HG03469 (cell line): ENCODE data around the gene UTP3.
A peak's percentile ranks its signal among the peaks of the same experiment; 100 is the strongest.
"Not testable (repeated sequence)": the region's sequence is repeated elsewhere in the genome, so short reads cannot be mapped to it uniquely, and the experiment has no call there.

Experiments
- ATAC-seq: cut with Tn5 transposase; IDR thresholded peaks from one replicate; pipeline ENCODE4 v1.9.1; 2021; ENCODE audit warnings: mild to moderate bottlenecking, moderate library complexity, moderate number of reproducible peaks; ENCODE audit not compliant: unreplicated experiment

UTP3 gene

GRCh38 chr4:70682142-70682541 lies 6.2 kb upstream of the UTP3 start:
- ATAC-seq = not testable (repeated sequence)

DNA sequence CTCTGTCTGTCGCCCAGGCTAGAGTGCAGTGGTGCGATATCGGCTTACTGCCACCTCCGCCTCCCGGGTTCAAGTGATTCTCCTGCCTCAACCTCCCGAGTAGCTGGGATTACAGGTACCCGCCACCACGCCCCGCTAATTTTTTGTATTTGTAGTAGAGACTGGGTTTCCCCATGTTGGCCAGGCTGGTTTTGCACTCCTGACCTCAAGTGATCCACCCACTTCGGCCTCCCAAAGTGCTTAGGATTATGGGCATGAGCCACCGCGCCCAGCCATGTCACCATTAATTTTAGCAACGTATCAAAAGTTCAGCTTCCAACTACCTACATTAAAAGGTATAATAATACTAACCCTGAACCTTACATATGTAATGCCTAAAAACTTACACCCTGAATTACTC lies 940 bp upstream of the UTP3 start:
- no peak for ATAC-seq

- ATAC-seq = no peak
Measured at GRCh38 chr4:70688795-70689231, 481 bp downstream of the UTP3 start.

DNA sequence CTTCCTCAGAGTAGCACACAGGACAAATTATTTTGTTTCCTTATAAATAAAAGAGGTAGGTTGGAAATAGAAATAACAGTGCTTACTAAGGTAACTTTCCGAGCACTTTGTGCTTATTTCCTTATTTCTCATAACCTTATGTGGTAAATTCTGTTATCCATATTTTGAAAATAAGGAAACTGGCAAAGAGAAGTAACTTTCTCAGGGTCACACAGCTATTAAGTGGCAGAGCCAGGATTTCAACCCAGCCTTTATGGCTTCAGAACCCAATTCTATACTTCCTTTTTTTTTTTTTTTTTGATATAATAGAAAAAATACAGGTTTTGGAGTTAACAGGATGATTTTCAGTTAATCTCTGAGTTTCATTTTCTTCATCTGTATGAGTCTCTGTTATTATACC lies 3.3 kb downstream of the UTP3 start:
- no peak for ATAC-seq

DNA sequence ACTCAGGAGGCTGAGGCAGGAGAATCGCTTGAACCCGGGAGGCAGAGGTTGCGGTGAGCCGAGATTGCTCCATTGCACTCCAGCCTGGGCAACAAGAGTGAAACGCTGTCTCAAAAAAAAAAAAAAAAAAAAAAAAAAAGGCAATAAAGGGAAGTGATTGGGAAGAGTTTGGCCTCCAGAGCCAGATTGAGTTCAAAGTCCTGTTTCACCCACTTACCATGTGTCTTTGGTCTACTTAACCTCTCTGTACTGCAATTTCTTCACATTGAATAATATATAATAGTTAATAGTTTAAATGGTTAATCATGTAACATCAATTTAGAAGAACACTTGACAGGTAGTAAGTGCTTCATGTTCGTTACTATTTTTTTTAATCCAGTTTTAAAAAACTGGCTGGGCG lies 6.3 kb downstream of the UTP3 start:
- not testable (repeated sequence) for ATAC-seq

- not testable (repeated sequence) for ATAC-seq
Measured at GRCh38 chr4:70698435-70698834, 10.1 kb downstream of the UTP3 start.

DNA sequence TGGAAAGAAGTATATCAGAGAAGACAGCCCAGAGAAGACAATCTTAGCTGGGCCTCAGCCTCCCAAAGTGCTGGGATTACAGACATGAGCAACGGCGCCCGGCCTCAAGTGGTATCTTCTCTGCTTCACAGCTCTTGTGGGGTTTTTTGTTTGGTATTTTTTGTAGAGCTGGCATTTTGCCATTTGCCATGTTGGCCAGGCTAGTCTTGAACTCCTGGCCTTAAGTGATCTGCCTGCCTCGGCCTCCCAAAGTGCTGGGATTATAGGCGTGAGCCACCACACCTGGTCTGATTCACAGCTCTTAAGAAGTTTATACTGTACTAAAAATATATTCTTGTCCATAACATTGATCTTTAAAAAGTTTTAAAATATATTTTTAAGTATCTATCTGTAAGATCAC lies 12.4 kb downstream of the UTP3 start:
- ATAC-seq = no peak

GRCh38 chr4:70701271-70701670 lies 12.9 kb downstream of the UTP3 start:
- no peak for ATAC-seq

- not testable (repeated sequence) for ATAC-seq
Measured at GRCh38 chr4:70702592-70702991, 14.3 kb downstream of the UTP3 start.

DNA sequence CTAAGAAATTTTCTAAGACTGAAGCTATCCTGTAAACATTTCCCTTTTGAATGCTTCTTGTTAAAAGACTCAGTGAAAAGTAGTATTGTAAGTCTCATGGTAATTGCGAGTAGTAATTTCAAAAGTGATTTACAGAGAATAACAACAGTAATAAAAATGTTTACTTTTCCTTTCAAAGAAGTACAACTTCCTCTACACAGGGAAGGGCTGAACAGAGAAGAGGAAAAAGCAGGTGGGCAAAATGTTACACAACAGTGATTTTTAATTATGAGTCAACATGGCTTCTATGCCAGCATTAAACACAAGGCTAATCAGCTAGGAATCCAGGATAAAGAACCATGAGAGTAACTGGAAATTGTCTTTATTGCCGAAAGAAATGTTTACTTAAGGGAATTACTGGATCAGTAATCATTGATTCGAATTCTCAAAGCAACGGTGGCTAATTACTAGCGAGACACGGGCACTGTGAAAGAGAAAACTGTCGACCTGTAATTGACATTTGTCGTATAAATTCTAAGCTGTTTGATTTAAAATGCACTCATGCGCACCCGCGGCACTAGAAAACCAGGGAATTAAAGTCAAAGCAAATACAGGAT lies 15.4 kb downstream of the UTP3 start:
- no peak for ATAC-seq

DNA sequence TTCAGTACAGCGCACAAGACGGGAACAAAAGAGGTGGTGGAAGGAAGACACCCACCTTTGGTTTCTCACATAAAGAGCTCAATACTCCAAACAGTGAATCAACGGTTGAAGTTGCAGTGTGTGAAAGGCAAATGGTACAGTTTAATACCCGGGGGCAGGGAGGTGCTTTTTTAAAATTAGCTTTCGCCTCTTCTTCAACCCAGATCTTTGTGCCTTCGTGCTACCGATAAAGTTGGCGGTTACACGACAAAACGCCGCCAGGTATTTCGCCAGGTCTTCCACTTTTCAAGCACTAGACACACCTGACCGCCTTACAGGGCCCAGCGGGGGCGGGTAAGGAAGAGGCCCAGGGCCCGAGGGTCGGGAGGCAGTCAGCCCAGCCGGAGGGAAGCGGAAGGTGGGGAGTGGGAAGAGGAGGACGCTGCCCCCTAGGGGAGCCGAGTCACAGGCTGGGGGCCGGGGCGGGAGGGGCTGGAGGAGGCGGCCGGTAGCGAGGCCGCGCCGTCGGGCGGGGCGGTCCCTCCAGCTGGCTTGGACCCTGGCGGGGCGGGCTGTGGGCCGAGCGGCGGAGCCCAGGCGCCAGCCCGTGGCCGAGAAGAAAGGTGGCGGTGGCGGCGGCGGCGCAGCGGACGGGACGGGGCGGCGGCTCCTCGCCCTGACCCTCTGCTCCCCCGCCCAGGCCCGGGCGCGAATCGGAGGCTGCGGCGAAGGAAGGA lies 16.0 kb downstream of the UTP3 start:
- peak; percentile 30 for ATAC-seq

DNA sequence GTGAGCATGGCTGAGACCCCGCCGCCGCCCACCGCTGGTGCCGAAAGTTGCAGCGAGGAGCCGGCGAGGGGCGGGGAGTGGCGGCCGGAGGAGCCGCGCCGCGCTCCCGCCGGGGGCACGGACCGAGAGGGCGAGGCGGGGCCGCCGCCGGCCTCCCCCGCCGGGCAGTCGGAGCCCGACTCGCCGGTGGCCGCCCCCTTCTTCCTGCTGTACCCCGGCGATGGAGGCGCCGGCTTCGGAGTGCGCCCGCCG lies 16.5 kb downstream of the UTP3 start:
- ATAC-seq = peak; percentile 23

DNA sequence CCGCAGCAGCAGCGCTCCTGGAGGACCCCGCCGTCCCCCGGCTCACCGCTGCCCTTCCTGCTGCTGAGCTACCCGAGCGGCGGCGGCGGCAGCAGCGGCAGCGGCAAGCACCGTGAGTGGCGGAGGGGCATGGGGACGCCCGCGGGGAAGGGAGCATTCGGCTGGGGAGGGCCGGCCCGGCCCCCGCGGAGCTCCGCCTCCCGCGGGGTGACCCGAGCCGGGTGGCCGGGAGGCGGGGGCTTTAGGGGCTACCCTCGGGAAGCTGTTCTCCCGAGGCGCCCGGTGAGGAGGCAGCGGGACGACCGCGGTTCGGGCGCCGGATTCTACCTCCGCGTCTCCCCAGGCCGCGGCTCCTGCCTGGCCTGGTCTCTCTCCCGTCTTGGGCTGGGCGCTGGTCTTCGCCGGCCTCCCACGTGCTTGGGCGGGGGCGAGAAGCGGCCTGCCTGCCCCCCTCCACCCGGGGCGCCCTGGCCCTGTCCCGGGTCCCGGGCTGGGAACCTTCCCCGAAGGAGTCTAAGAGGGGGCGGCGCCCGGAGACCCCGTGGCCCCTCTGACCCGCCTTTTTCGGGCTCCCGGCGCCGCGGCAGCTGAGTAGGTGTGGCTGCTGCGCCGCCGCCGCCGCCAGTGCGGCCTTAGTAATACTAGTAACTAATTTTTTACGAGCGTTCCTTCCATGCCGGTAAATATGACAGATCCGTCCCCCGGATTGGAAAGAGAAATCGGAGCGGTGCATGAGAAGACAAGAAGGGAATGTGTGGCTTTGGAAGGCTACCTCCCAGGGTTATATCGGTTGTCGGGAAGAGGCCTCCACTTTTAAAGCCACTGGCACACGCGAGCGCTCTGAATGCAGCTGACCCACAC lies 17.1 kb downstream of the UTP3 start:
- peak; percentile 40 for ATAC-seq

- no peak for ATAC-seq
Measured at GRCh38 chr4:70706044-70706461, 17.7 kb downstream of the UTP3 start.

- ATAC-seq = no peak
Measured at GRCh38 chr4:70706516-70706915, 18.2 kb downstream of the UTP3 start.

DNA sequence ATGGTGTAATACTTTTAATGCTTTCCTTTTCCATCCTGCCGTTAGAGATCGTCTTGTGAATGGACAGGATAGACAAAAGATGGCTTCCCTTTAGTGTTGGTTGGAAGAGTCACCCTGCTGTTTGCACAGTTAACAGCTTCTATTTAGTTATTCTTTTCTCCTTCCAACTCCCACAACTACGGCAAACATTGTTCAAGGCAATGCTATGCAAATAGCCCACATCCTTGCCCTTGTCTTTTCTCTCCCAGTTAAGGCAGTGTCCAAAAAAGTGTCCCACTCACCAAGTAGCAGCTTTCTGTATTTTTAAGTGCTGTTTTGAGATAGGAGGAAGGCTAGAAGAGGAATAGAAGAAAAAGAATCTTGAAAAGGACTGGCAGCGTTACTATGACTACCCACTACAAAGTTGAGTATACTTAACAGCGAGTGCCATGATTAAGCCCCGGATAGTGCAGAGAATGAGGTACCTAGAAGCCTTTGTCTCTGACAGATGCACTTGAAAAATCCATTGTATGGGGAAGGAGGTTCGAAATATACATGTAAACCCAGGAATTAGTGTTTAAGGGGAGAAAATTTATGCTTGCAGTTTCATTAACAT lies 21.4 kb downstream of the UTP3 start:
- no peak for ATAC-seq

DNA sequence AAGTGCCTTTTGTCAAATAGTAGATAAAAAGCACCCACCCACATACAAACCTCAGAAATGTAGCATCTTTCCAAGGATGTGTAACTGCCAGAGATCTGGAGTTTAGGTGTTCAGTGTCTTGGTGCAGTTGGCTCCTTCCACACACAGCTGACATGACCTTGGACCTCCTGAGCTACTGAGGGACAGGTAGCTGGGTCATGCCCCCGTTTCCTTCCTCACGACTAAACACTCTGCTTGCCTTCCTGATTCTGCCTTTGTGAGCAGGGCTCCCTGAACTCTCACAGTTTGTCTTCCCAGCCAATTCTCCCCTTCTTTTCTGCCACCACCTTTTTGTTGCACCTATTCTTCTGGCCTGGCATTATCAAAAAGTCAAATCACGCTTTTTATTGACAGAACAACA lies 23.3 kb downstream of the UTP3 start:
- ATAC-seq = no peak

DNA sequence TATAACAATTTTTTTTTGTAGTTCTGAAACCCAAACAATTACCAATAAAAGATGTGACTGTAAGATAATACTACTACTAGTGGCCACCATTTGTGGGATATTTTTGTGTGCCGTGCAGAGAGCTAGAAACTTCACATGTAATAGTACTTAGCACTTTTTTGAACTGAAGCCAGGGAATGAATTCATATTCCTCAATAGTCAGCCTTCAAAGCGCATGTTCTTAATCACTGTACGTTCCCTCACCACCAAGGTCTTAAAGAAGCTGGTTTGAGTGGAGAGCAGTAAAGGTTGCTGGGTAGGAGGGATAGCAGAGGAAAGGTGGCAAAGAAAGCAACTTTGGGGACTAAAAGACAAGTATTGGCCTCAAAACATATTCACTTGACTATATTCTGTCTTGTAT lies 23.8 kb downstream of the UTP3 start:
- ATAC-seq = no peak

DNA sequence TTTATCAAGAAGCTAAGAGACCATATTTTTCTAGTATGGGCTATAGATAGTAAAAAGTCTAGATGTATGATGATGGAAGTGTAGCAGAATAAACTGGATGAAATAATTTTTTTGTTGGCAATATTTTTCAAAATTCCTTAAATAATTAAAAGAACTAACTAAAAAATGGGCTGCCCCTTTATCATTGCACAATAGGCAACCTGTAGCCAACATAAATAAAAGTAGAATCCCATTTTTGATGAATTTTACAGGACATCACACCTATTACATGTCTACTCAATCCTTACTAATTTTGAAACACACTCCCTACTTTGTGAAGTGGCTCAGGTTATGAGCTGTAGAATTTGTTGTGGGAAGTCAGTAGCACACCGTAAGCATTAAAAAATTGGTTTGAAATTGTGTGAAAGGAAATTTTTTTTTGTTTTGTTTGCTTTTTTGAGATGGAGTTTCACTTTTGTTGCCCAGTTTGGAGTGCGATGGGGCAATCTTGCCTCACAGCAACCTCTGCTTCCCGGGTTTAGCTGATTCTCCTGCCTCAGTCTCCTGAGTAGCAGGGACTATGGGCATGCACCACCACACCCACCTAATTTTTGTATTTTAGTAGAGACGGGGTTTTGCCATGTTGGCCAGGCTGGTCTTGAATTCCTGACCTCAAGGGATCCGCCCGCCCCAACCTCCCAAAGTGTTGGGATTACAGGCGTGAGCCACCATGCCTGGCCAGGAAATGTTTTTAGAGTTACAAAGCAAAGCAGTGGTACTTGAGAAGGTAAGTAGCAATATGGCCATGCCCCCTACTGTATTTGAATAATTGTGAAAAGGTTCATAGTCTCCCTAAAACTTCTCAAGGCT lies 24.5 kb downstream of the UTP3 start:
- peak; percentile 2 for ATAC-seq

DNA sequence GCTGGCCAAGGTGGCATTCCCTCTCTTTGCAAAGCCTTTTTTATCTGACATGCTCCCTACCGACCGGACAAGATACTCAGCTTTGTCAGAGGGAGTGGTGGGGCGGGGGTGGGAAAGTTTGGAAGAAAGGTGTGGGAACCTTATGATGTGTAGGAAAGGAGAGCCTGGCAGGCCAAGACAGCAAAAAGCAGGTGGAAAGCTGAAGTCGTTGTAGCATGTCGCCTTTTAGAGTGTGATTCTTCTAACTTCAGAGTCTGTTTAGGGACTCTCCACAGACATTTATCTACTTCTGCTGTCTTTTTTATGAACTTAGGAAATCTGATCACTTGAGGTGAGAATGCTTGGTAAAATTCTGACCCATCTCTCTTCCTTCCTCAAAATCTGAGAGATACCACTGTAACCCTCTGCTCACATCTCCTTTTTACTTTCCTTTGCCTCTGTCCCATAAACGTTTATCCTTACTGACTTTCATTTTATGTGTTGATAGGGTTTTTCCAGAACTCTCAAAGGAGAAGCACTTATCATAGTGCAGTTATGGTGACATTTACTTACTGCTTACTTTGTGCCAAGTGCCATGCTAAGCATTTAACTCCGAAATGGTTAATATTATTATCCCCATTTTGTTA lies 25.2 kb downstream of the UTP3 start:
- peak; percentile 26 for ATAC-seq
